ENCODE data around the gene ZNFX1. TPM values are rescaled to one million over a fixed set of nuclear protein-coding genes. Genes with fewer than 3 reads are reported as not detected.
"Not testable (repeated sequence)": the region's sequence is repeated elsewhere in the genome, so short reads cannot be mapped to it uniquely, and the experiment has no call there.

ZNFX1 gene
- total and polyA plus RNA-seq, 8 donors, result 4.3 to 15.7 (median 6.5) TPM

DNA sequence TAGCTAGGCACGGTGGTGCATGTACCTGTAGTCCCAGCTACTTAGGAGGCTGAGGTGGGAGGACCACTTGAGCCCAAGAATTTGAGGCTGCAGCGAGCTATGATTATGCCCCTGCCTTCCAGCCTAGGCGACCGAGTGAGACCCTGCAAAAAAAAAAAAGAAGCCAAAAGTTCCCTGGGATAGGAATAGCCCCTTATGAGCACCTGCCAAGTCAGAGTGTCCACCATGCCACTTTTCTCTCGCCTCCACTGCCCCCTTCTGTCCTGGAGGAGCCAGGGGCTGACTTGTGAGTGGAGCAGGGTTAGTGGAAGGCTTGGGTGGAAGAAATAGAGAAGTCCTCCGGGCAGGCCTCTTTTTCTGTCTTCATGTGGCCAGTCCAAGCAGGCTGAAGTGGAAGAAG, 70.8 kb downstream of the ZNFX1 start:
- Histone ChIP-seq H3K36me3 (no peaks in the 10 kb centered on the region), H3K27ac (no peak overlapping the region), H3K4me3 (no peak overlapping the region), H3K4me1 (peaks cover 0 to 8% (median 0%) of the 10 kb centered on the region in 3 donors), H3K9me3 (no peaks in the 10 kb centered on the region), H3K27me3 (no peaks in the 10 kb centered on the region)
- WGBS, 2 donors, result 94% methylated on average over 6 of the region's 6 CpGs
- TF ChIP-seq, protein P1, sequence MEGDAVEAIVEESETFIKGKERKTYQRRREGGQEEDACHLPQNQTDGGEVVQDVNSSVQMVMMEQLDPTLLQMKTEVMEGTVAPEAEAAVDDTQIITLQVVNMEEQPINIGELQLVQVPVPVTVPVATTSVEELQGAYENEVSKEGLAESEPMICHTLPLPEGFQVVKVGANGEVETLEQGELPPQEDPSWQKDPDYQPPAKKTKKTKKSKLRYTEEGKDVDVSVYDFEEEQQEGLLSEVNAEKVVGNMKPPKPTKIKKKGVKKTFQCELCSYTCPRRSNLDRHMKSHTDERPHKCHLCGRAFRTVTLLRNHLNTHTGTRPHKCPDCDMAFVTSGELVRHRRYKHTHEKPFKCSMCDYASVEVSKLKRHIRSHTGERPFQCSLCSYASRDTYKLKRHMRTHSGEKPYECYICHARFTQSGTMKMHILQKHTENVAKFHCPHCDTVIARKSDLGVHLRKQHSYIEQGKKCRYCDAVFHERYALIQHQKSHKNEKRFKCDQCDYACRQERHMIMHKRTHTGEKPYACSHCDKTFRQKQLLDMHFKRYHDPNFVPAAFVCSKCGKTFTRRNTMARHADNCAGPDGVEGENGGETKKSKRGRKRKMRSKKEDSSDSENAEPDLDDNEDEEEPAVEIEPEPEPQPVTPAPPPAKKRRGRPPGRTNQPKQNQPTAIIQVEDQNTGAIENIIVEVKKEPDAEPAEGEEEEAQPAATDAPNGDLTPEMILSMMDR (IDR thresholded peaks at IDR 0.05), result no peak
- ATAC-seq (no peak), FAIRE-seq (no peak), DNase-seq (peak in 1 of 6 donors; percentile 6)
- intact Hi-C loops (cut with DNase I), result no loop called here

DNA sequence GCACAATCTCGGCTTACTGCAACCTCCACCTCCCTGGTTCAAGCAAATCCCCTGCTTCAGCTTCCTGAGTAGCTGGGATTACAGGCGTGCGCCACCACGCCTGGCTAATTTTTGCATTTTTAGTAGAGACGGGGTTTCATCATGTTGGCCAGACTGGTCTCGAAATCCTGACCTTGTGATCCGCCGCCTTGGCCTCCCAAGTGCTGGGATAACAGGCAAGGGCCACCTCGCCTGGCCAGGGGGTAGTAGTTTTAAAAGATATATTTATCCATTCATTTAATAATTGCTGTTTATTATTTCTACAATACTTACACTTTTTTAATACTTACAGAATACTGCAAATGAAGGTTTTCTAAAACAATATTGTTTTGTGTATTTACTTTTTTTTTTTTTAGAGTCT, 74.1 kb downstream of the ZNFX1 start:
- Histone ChIP-seq H3K4me1 (no peaks in the 10 kb centered on the region), H3K9me3 (no peaks in the 10 kb centered on the region), H3K36me3 (no peaks in the 10 kb centered on the region), H3K27me3 (no peaks in the 10 kb centered on the region), H3K4me3 (no peak overlapping the region), H3K27ac (no peak overlapping the region)
- TF ChIP-seq, protein P1 (IDR thresholded peaks at IDR 0.05), result no peak
- WGBS, 2 donors, result 77 to 79% methylated on average over 9 of the region's 9 CpGs
- ATAC-seq (no peak), DNase-seq (peak in 1 of 6 donors; percentile 10), FAIRE-seq (no peak)
- intact Hi-C loops (cut with DNase I), result no loop called here

DNA sequence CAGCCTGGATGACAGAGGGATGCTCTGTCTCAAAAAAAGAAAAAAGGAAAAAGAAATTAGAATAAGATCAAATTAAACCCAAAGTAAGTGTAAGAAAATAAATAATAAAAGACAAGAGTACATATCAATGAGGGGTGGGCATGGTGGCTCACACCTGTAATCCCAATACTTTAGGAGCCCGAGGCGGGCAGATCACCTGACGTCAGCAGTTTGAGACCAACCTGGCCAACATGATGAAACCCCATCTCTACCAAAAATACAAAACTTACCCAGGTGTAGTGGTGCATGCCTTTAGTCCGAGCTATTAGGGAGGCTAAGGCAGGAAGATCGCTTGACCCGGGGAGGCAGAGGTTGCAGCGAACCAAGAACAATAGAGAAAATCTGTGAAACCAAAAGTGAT, 74.8 kb downstream of the ZNFX1 start:
- no peaks in the 10 kb centered on the region for H3K4me1 ChIP-seq
- DNase-seq (peak in 1 of 6 donors; percentile 12), FAIRE-seq (no peak), ATAC-seq (no peak)
- 90 to 95% methylated on average over 7 of the region's 7 CpGs for WGBS, 2 donors
- no peak overlapping the region for H3K27ac ChIP-seq
- no peaks in the 10 kb centered on the region for H3K9me3 ChIP-seq
- H3K4me3 ChIP-seq, result no peak overlapping the region
- no peaks in the 10 kb centered on the region for H3K27me3 ChIP-seq
- H3K36me3 ChIP-seq, result no peaks in the 10 kb centered on the region
- TF ChIP-seq, protein P1 (IDR thresholded peaks at IDR 0.05), result no peak
- intact Hi-C loops (cut with DNase I), result no loop called here

GRCh38 chr20:49199729-49200293, 78.0 kb downstream of the ZNFX1 start:
- FAIRE-seq, result no peak
- ATAC-seq, result peak; percentile 43 to 82 (median 60)
- 68 to 72% methylated on average over 4 of the region's 4 CpGs for WGBS, 2 donors

GRCh38 chr20:49192944-49193518, 84.8 kb downstream of the ZNFX1 start:
- H3K36me3 ChIP-seq; intact Hi-C loops (cut with DNase I); H3K9me3 ChIP-seq; H3K4me3 ChIP-seq; H3K27me3 ChIP-seq; H3K27ac ChIP-seq; FAIRE-seq; H3K4me1 ChIP-seq; ATAC-seq: not testable (repeated sequence)
- WGBS, 2 donors, result 75 to 76% methylated on average over 11 of the region's 11 CpGs
- DNase-seq, result peak in 1 of 6 donors; percentile 2

More at GRCh38 chr20:49199729-49200293, 78.0 kb downstream of the ZNFX1 start:
- peak in 1 of 6 donors; percentile 7 for DNase-seq
- Histone ChIP-seq H3K27me3 (no peaks in the 10 kb centered on the region), H3K4me3 (no peak overlapping the region), H3K4me1 (no peaks in the 10 kb centered on the region), H3K36me3 (no peaks in the 10 kb centered on the region), H3K9me3 (no peaks in the 10 kb centered on the region), H3K27ac (peak overlapping the region in 1 of 4 donors; percentile 41)
- intact Hi-C loops (cut with DNase I), result no loop called here
- TF ChIP-seq, protein P1 (IDR thresholded peaks at IDR 0.05), result no peak

Other genes with a start within 250 kb of the ZNFX1 start
- gene CSE1L, start 231.7 kb downstream of the ZNFX1 start, total RNA-seq, result 10 to 100 TPM; 15.1 to 23.6 (median 18.5) TPM
- gene CSE1L, start 231.7 kb downstream of the ZNFX1 start, polyA plus RNA-seq, result 10 to 100 TPM; 10.4 to 17.7 TPM
- 10 to 100 TPM; 43.9 to 62.8 (median 56.2) TPM for gene STAU1, start 89.7 kb downstream of the ZNFX1 start, total RNA-seq
- gene STAU1, start 89.7 kb downstream of the ZNFX1 start, polyA plus RNA-seq, result 10 to 100 TPM; 18.9 to 29.6 TPM
- 10 to 100 TPM; 12.0 to 18.4 (median 15.9) TPM for gene DDX27, start 58.6 kb downstream of the ZNFX1 start, total RNA-seq
- gene DDX27, start 58.6 kb downstream of the ZNFX1 start, polyA plus RNA-seq, result 10 to 100 TPM; 19.7 to 33.0 TPM
- 1 to 10 TPM in 1 of 6 donors, under 1 TPM in 5; 0.28 to 2.5 (median 0.31) TPM for gene KCNB1, start 204.6 kb upstream of the ZNFX1 start, total RNA-seq
- under 1 TPM; 0.30 to 0.47 TPM for gene KCNB1, start 204.6 kb upstream of the ZNFX1 start, polyA plus RNA-seq